KOPT-K1 (cell line): ENCODE data around the gene ADAM22.

Source experiments
- H3K27ac ChIP-seq: fragments of 200-600 bp; sonication (generic); 2 replicates; pipeline ENCODE4 v1.5.1; 2016; ENCODE audit warnings: antibody characterized with exemption, mild to moderate bottlenecking, low read depth, low read length; ENCODE audit not compliant: poor library complexity, severe bottlenecking
- H3K36me3 ChIP-seq: fragments of 200-600 bp; sonication (generic); 2 replicates; pipeline ENCODE4 v1.5.1; 2017; ENCODE audit warnings: antibody characterized with exemption, mild to moderate bottlenecking, low read length, moderate library complexity; ENCODE audit not compliant: insufficient read depth
- H3K9me3 ChIP-seq: fragments of 200-600 bp; sonication (generic); 2 replicates; pipeline ENCODE4 v1.5.1; 2017; ENCODE audit warnings: antibody characterized with exemption, low read length, mild to moderate bottlenecking; ENCODE audit not compliant: insufficient read depth, poor library complexity, severe bottlenecking

ADAM22 gene

GRCh38 chr7:88167721-88168120, 233.7 kb downstream of the ADAM22 start:
- H3K27ac ChIP-seq, result no peak overlapping the region
- no peaks in the 10 kb centered on the region for H3K9me3 ChIP-seq
- H3K36me3 ChIP-seq, result no peaks in the 10 kb centered on the region

GRCh38 chr7:88169717-88170320, 235.8 kb downstream of the ADAM22 start:
- Histone ChIP-seq H3K27ac (no peak overlapping the region), H3K36me3 (no peaks in the 10 kb centered on the region), H3K9me3 (no peaks in the 10 kb centered on the region)

GRCh38 chr7:88172842-88173241, 238.8 kb downstream of the ADAM22 start:
- Histone ChIP-seq H3K27ac (no peak overlapping the region), H3K36me3 (no peaks in the 10 kb centered on the region), H3K9me3 (no peaks in the 10 kb centered on the region)

GRCh38 chr7:88176190-88176589, 242.1 kb downstream of the ADAM22 start:
- Histone ChIP-seq H3K36me3 (no peaks in the 10 kb centered on the region), H3K27ac (no peak overlapping the region), H3K9me3 (no peaks in the 10 kb centered on the region)

- Histone ChIP-seq H3K27ac (no peak overlapping the region), H3K9me3 (no peaks in the 10 kb centered on the region), H3K36me3 (0 out of 2 replicates have a peak, but pooled peaks cover 8% of the 10 kb centered on the region)
Observed at GRCh38 chr7:88183051-88183450, 249.0 kb downstream of the ADAM22 start.

GRCh38 chr7:88184848-88185304, 250.8 kb downstream of the ADAM22 start:
- no peak overlapping the region for H3K27ac ChIP-seq

GRCh38 chr7:88185650-88186049, 251.6 kb downstream of the ADAM22 start:
- Histone ChIP-seq H3K36me3 (0 out of 2 replicates have a peak, but pooled peaks cover 8% of the 10 kb centered on the region), H3K9me3 (no peaks in the 10 kb centered on the region), H3K27ac (no peak overlapping the region)

More at GRCh38 chr7:88184848-88185304, 250.8 kb downstream of the ADAM22 start:
- H3K36me3 ChIP-seq, result 0 out of 2 replicates have a peak, but pooled peaks cover 8% of the 10 kb centered on the region
- no peaks in the 10 kb centered on the region for H3K9me3 ChIP-seq

GRCh38 chr7:88191911-88192310, 257.9 kb downstream of the ADAM22 start:
- no peaks in the 10 kb centered on the region; the same call in 1 of the 2 replicates for H3K36me3 ChIP-seq
- no peaks in the 10 kb centered on the region for H3K9me3 ChIP-seq
- no peak overlapping the region for H3K27ac ChIP-seq

- no peak overlapping the region for H3K27ac ChIP-seq
- no peaks in the 10 kb centered on the region for H3K9me3 ChIP-seq
- peaks cover 53% of the 10 kb centered on the region for H3K36me3 ChIP-seq
Observed at GRCh38 chr7:88200261-88200660, 266.2 kb downstream of the ADAM22 start.

- H3K36me3 ChIP-seq, result peaks cover 58% of the 10 kb centered on the region
- H3K27ac ChIP-seq, result no peak overlapping the region
- no peaks in the 10 kb centered on the region for H3K9me3 ChIP-seq
Observed at GRCh38 chr7:88200789-88201188, 266.7 kb downstream of the ADAM22 start.

GRCh38 chr7:88201305-88201704, 267.3 kb downstream of the ADAM22 start:
- no peaks in the 10 kb centered on the region for H3K9me3 ChIP-seq
- no peak overlapping the region for H3K27ac ChIP-seq
- peaks cover 63% of the 10 kb centered on the region for H3K36me3 ChIP-seq

- H3K27ac ChIP-seq, result no peak overlapping the region
- no peaks in the 10 kb centered on the region for H3K9me3 ChIP-seq
- peaks cover 70% of the 10 kb centered on the region for H3K36me3 ChIP-seq
Observed at GRCh38 chr7:88202278-88202677, 268.2 kb downstream of the ADAM22 start.

- Histone ChIP-seq H3K27ac (no peak overlapping the region), H3K9me3 (no peaks in the 10 kb centered on the region), H3K36me3 (peaks cover 72% of the 10 kb centered on the region)
Observed at GRCh38 chr7:88202799-88203198, 268.7 kb downstream of the ADAM22 start.

GRCh38 chr7:88203401-88203800, 269.4 kb downstream of the ADAM22 start:
- H3K36me3 ChIP-seq, result peaks cover 78% of the 10 kb centered on the region
- H3K27ac ChIP-seq, result no peak overlapping the region
- H3K9me3 ChIP-seq, result no peaks in the 10 kb centered on the region

GRCh38 chr7:88204525-88205110, 270.6 kb downstream of the ADAM22 start:
- Histone ChIP-seq H3K9me3 (no peaks in the 10 kb centered on the region), H3K36me3 (peaks cover 90% of the 10 kb centered on the region), H3K27ac (no peak overlapping the region)

GRCh38 chr7:88205179-88205578, 271.1 kb downstream of the ADAM22 start:
- Histone ChIP-seq H3K9me3 (no peaks in the 10 kb centered on the region), H3K27ac (no peak overlapping the region), H3K36me3 (peaks cover 95% of the 10 kb centered on the region)
